ENCODE data around the gene TACC2. TPM values are rescaled to one million over a fixed set of nuclear protein-coding genes. Genes with fewer than 3 reads are reported as not detected.

The TACC2 gene
- total and polyA plus RNA-seq, 2 donors (not counting 3 experiments of a cell fraction or from before 2014, with no cell fraction given) = 14.4 to 46.2 TPM

- Histone ChIP-seq H3K9ac (replicated peaks; ENCODE audit: extremely low read depth, insufficient read depth, low read length) (no peak overlapping the region), H2AFZ (ENCODE audit: low read depth, low read length) (no peak overlapping the region), H3K36me3 (ENCODE audit: control insufficient read depth in 2 of 2, extremely low read depth in 1 of 2, insufficient read depth in 2 of 2, low read length in 2 of 2) (no peaks in the 10 kb centered on the region), H4K20me1 (replicated peaks; ENCODE audit: control insufficient read depth, extremely low read depth, insufficient read depth, low read length) (no peaks in the 10 kb centered on the region), H3K4me3 (replicated peaks in 1 of 3; ENCODE audit: insufficient read depth in 1 of 3, low read depth in 1 of 3, low read length in 3 of 3) (no peak overlapping the region), H3K27me3 (ENCODE audit: control insufficient read depth in 2 of 2, insufficient read depth in 2 of 2, low read length in 2 of 2) (no peaks in the 10 kb centered on the region), H3K9me3 (replicated peaks; ENCODE audit: control insufficient read depth, insufficient read depth, low read length) (no peaks in the 10 kb centered on the region), H3K79me2 (ENCODE audit: control insufficient read depth, insufficient read depth, low read length) (no peaks in the 10 kb centered on the region), H3K4me1 (ENCODE audit: control insufficient read depth, extremely low read depth, insufficient read depth, low read length) (peaks cover 15% of the 10 kb centered on the region), H3K4me2 (ENCODE audit: insufficient read depth, low read length) (no peak overlapping the region), H3K27ac (ENCODE audit: insufficient read depth, low read depth, low read length) (no peak overlapping the region), H3K9me1 (replicated peaks; ENCODE audit: control insufficient read depth, extremely low read depth, insufficient read depth, low read length) (no peaks in the 10 kb centered on the region)
- intact Hi-C loops (cut with micrococcal nuclease) (loop anchor here (5.0 kb wide), 5 partner anchors 75 to 1105 kb away; no protein-coding TSS in a partner anchor), dilution Hi-C loops (cut with MboI; ENCODE audit: extremely low pct_ligation_motif_present, low sequenced_read_pairs) (no loop called here)
- TF ChIP-seq MYC (IDR thresholded peaks at IDR 0.05; ENCODE audit: low read depth, low read length) = no peak
- no peak for TF ChIP-seq MAX (IDR thresholded peaks at IDR 0.05; ENCODE audit: insufficient read depth, insufficient read length)
- no peak for TF ChIP-seq POLR2A (IDR thresholded peaks at IDR 0.05; ENCODE audit: low read depth, low read length)
- TF ChIP-seq CTCF (IDR thresholded peaks at IDR 0.05; ENCODE audit: extremely low read depth in 1 of 2, insufficient read depth in 1 of 2, low read depth in 1 of 2, low read length in 2 of 2) = no peak
- no peak for TF ChIP-seq JUN (IDR thresholded peaks at IDR 0.05; ENCODE audit: borderline replicate concordance, insufficient read depth, insufficient read length, low read depth)
- no peak for TF ChIP-seq GATA2 (IDR thresholded peaks at IDR 0.05; ENCODE audit: insufficient read depth, insufficient read length, low read depth, low read length)
- no peak for TF ChIP-seq FOS (IDR thresholded peaks at IDR 0.05; ENCODE audit: borderline replicate concordance, insufficient read depth, low read length)
- TF ChIP-seq POLR2AphosphoS5 (IDR thresholded peaks at IDR 0.05; ENCODE audit: insufficient read depth, low read depth, low read length) = no peak
- no peak for TF ChIP-seq EZH2 (IDR thresholded peaks at IDR 0.05; ENCODE audit: borderline replicate concordance, low read depth, low read length, severe bottlenecking)
- ChIA-PET CTCF (interaction anchor here (0.9 to 3.4 kb wide), 21 partner anchors 10 to 513 kb away, joined by 3 to 34 read pairs (median 5); partner anchors contain the start of gene ATE1), POLR2A (no interaction called here)
- FAIRE-seq (no peak), DNase-seq (ENCODE audit: low read depth, low spot score) (no peak)
- no TSS peak for BruUV-seq (replicated peaks)
These were observed 63.7 kb downstream of the TACC2 start for GRCh38 chr10:122052701-122053100.
